HepG2 (cell line): ENCODE data around the gene CRLF1. TPM values are rescaled to one million over a fixed set of nuclear protein-coding genes. Genes with fewer than 3 reads are reported as not detected.

Source experiments
- ADNP ChIP-seq: sonication (generic); formaldehyde crosslinking; IDR thresholded peaks from 2 replicates; pipeline ENCODE4 v1.4.0; 2020; ENCODE audit warnings: missing genetic modification reagents
- CBX1 ChIP-seq: IDR thresholded peaks from one replicate; pipeline ENCODE4 v1.6.1; 2016; ENCODE audit warnings: antibody characterized with exemption, low read depth
- CCDC6 ChIP-seq: sonication (generic); formaldehyde crosslinking; IDR thresholded peaks from 2 replicates; pipeline ENCODE4 v1.8.1; 2022; ENCODE audit warnings: mild to moderate bottlenecking, missing genetic modification reagents, moderate library complexity
- GMEB1 ChIP-seq: sonication (generic); formaldehyde crosslinking; IDR thresholded peaks from 2 replicates; pipeline ENCODE4 v1.5.1; 2020; ENCODE audit warnings: missing genetic modification reagents, mild to moderate bottlenecking, borderline replicate concordance
- NONO ChIP-seq, 2 experiments: fragments of 450-650 bp in 1 of 2; sonication (generic) in 1 of 2; formaldehyde crosslinking in 1 of 2; IDR thresholded peaks in 1 of 2; conservative IDR thresholded peaks in 1 of 2; 2 replicates each; pipeline versions ENCODE4 v1.6.1 to v1.8.0; 2017 to 2022; ENCODE audit warnings: mild to moderate bottlenecking in 1 of 2, missing genetic modification reagents in 1 of 2, moderate library complexity in 1 of 2
- NPAS2 ChIP-seq: sonication (generic); formaldehyde crosslinking; IDR thresholded peaks from 2 replicates; pipeline ENCODE4 v1.8.0; 2022; ENCODE audit warnings: mild to moderate bottlenecking, missing genetic modification reagents, borderline replicate concordance
- NR2C2 ChIP-seq: sonication (generic); formaldehyde crosslinking; IDR thresholded peaks from 2 replicates; pipeline ENCODE4 v1.4.0; 2020; ENCODE audit warnings: missing genetic modification reagents, mild to moderate bottlenecking, moderate library complexity, borderline replicate concordance
- PBX3 ChIP-seq: sonication (generic); formaldehyde crosslinking; IDR thresholded peaks from 2 replicates; pipeline ENCODE4 v1.8.1; 2023; ENCODE audit warnings: missing genetic modification reagents, inconsistent platforms, borderline replicate concordance
- PHF8 ChIP-seq: sonication (generic); formaldehyde crosslinking; IDR thresholded peaks from 2 replicates; pipeline ENCODE4 v1.5.0; 2020; ENCODE audit warnings: missing genetic modification reagents
- RFX5 ChIP-seq: IDR thresholded peaks from 2 replicates; pipeline ENCODE4 v1.6.1; 2011; ENCODE audit warnings: low read depth, low read length, improper control_type of control experiment
- SAFB2 ChIP-seq: sonication (generic); formaldehyde crosslinking; IDR thresholded peaks from 2 replicates; pipeline ENCODE4 v1.5.1; 2020; ENCODE audit warnings: missing genetic modification reagents, low read depth, mild to moderate bottlenecking, borderline replicate concordance
- ZBTB46 ChIP-seq: sonication (generic); formaldehyde crosslinking; IDR thresholded peaks from 2 replicates; pipeline ENCODE4 v1.4.0; 2020; ENCODE audit warnings: mild to moderate bottlenecking, missing genetic modification reagents, borderline replicate concordance
- ZNF18 ChIP-seq: sonication (generic); formaldehyde crosslinking; IDR thresholded peaks from 2 replicates; pipeline ENCODE4 v1.8.0; 2022; ENCODE audit warnings: mild to moderate bottlenecking, missing genetic modification reagents; ENCODE audit not compliant: insufficient replicate concordance
- ZNF44 ChIP-seq: sonication (generic); formaldehyde crosslinking; IDR thresholded peaks from 2 replicates; pipeline ENCODE4 v1.5.1; 2020; ENCODE audit warnings: mild to moderate bottlenecking, missing genetic modification reagents
- ZNF552 ChIP-seq: sonication (generic); formaldehyde crosslinking; IDR thresholded peaks from 2 replicates; pipeline ENCODE4 v1.9.0; 2022; ENCODE audit warnings: missing genetic modification reagents, mild to moderate bottlenecking, borderline replicate concordance
- ZNF782 ChIP-seq: sonication (generic); formaldehyde crosslinking; IDR thresholded peaks from 2 replicates; pipeline ENCODE4 v1.4.0; 2020; ENCODE audit warnings: missing genetic modification reagents, mild to moderate bottlenecking, borderline replicate concordance
- polyA plus RNA-seq, 8 experiments: library from polyadenylated mRNA; depleted of rRNA in 3 of 8; stranded (reverse) in 7 of 8; unstranded in 1 of 8; fragments of >200 nt; fragmentation: Illumina TruSeq in 4 of 8; extraction: Trizol in 4 of 8; gene quantifications; 2 replicates each; pipeline versions ENCODE4 v1.2.1 to v1.2.3, GENCODE V29; 2011 to 2016; ENCODE audit warnings: low read depth in 4 of 8, missing spikeins in 1 of 8, mixed read lengths in 1 of 8; ENCODE audit not compliant: insufficient read depth in 1 of 8
- total RNA-seq, 5 experiments: library from RNA; depleted of rRNA; stranded (reverse); fragments of >200 nt; fragmentation: Illumina TruSeq; extraction: Trizol; gene quantifications; 2 replicates each; pipeline ENCODE4 v1.2.3, GENCODE V29; 2016; ENCODE audit warnings: low read depth in 1 of 5
- TF ChIP-seq, protein P1 (sequence below): sonication (generic); formaldehyde crosslinking; IDR thresholded peaks from 2 replicates; pipeline ENCODE4 v1.4.0; 2020; ENCODE audit warnings: mild to moderate bottlenecking, missing genetic modification reagents
- TF ChIP-seq, protein P2 (sequence below): sonication (generic); formaldehyde crosslinking; IDR thresholded peaks from 2 replicates; pipeline ENCODE4 v1.9.0; 2022; ENCODE audit warnings: low read depth, missing genetic modification reagents

The CRLF1 gene
- total and polyA plus RNA-seq, 2 of the 13 experiments (the other 11 are each of a cell fraction or from before 2014, with no cell fraction given), result 217 to 296 TPM

DNA sequence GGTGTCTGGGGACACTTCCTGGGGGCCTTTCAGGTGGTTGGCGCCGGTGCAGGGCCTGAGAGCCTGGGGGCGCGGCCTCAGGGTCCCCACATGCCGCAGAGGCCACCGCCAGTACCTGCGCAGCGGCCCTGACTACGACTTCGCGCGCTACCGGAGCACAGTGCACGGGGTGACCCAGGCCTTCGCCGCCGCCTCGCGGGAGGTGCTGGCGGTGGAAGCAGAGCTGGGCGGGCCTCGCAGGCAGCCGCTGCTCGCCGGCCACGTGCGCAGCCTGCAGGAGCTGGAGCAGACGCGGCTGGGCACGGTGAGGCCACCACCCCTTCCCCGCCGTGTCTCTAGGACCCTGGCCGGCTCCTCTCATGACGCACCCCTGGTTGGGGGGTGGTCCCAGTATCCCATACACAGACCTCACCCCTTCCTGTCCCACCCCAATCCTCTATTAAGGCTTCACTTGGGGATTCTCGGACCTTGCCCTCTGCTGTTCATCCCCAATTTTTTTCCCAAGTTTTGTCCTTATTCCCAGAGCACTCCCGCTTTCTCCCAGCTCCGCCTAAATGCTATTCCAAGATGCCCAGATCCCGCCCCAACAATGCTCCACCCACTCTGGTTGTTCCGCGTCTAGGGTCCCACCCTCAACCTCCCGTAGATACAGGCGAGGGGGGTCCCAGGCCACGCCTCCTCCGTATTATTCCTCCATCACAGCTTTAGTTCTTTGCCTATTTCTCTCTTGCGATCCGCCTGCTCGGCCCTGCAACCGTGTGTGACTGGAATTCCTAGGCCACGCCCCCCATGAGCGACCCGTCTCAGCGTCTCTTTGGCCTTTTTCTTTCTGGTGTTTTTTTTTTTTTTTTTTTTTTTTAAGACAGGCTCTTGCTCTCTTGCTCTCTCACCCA, 17.0 kb downstream of the CRLF1 start (continued):
- TF ChIP-seq ZNF782, result peak; percentile 88; the same call in 1 of the 2 replicates
- TF ChIP-seq ZNF18 (CRISPR knock-in tag), result peak; percentile 95
- TF ChIP-seq PBX3 (CRISPR knock-in tag), result peak; percentile 77; the same call in 1 of the 2 replicates
- TF ChIP-seq RFX5, result no peak
- no peak for TF ChIP-seq ADNP
- TF ChIP-seq CCDC6 (CRISPR knock-in tag), result peak; percentile 91
- TF ChIP-seq NONO (IDR thresholded peaks at IDR 0.05), result no peak
- no peak for TF ChIP-seq NONO (CRISPR knock-in tag; conservative IDR thresholded peaks at IDR 0.05)
- peak; percentile 47; the same call in 1 of the 2 replicates for TF ChIP-seq ZBTB46 (CRISPR knock-in tag)
- TF ChIP-seq CBX1, result peak; percentile 52
- TF ChIP-seq, protein P1, sequence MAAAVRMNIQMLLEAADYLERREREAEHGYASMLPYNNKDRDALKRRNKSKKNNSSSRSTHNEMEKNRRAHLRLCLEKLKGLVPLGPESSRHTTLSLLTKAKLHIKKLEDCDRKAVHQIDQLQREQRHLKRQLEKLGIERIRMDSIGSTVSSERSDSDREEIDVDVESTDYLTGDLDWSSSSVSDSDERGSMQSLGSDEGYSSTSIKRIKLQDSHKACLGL (CRISPR knock-in tag), result peak; percentile 98
- peak; percentile 56 for TF ChIP-seq NR2C2
- 0 out of 2 replicates have a peak, but pooled peaks have one; percentile 10 for TF ChIP-seq PHF8 (CRISPR knock-in tag)
- TF ChIP-seq ZNF552 (CRISPR knock-in tag), result peak; percentile 96; the same call in 1 of the 2 replicates
- peak; percentile 77 for TF ChIP-seq SAFB2 (CRISPR knock-in tag)
- no peak; the same call in 1 of the 2 replicates for TF ChIP-seq NPAS2 (CRISPR knock-in tag)
- TF ChIP-seq, protein P2, sequence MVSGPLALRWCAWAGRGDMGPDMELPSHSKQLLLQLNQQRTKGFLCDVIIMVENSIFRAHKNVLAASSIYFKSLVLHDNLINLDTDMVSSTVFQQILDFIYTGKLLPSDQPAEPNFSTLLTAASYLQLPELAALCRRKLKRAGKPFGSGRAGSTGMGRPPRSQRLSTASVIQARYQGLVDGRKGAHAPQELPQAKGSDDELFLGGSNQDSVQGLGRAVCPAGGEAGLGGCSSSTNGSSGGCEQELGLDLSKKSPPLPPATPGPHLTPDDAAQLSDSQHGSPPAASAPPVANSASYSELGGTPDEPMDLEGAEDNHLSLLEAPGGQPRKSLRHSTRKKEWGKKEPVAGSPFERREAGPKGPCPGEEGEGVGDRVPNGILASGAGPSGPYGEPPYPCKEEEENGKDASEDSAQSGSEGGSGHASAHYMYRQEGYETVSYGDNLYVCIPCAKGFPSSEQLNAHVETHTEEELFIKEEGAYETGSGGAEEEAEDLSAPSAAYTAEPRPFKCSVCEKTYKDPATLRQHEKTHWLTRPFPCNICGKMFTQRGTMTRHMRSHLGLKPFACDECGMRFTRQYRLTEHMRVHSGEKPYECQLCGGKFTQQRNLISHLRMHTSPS (CRISPR knock-in tag), result peak; percentile 74; the same call in 1 of the 2 replicates
- no peak; the same call in 1 of the 2 replicates for TF ChIP-seq GMEB1 (CRISPR knock-in tag)
- peak; percentile 66; the same call in 1 of the 2 replicates for TF ChIP-seq ZNF44 (CRISPR knock-in tag)
